K562 (cell line): ENCODE results near the gene DHRS12. TPM values are rescaled to one million over a fixed set of nuclear protein-coding genes. Genes with fewer than 3 reads are reported as not detected.

Experiments
- ATF1 ChIP-seq, 2 experiments: fragments of 450-650 bp in 1 of 2; IDR thresholded peaks; 2 replicates each; pipeline ENCODE4 v1.6.1; 2016; ENCODE audit warnings: missing compliant biosample characterization in 1 of 2, missing genetic modification characterization in 1 of 2
- BDP1 ChIP-seq: IDR thresholded peaks from 3 replicates; pipeline ENCODE4 v1.6.1; 2011; ENCODE audit not compliant: insufficient read length, insufficient read depth
- CBFA2T3 ChIP-seq: fragments of 450-650 bp; IDR thresholded peaks from 2 replicates; pipeline ENCODE4 v1.6.1; 2017
- CCAR2 ChIP-seq: fragments of 200-400 bp; formaldehyde crosslinking; IDR thresholded peaks from 2 replicates; pipeline ENCODE4 v1.6.1; 2017; ENCODE audit warnings: mild to moderate bottlenecking, low read depth, low read length
- FOXA1 ChIP-seq: fragments of 450-650 bp; IDR thresholded peaks from 2 replicates; pipeline ENCODE4 v1.6.1; 2016; ENCODE audit warnings: mild to moderate bottlenecking, borderline replicate concordance
- HMGN3 ChIP-seq: IDR thresholded peaks from 2 replicates; pipeline ENCODE4 v1.6.1; 2011; ENCODE audit warnings: borderline replicate concordance, low read depth, mild to moderate bottlenecking, mixed read lengths, low read length; ENCODE audit not compliant: insufficient read length; ENCODE audit errors: extremely low read depth
- HNRNPL ChIP-seq: fragments of 200-400 bp; formaldehyde crosslinking; IDR thresholded peaks from 2 replicates; pipeline ENCODE4 v1.6.1; 2017; ENCODE audit warnings: low read depth, mild to moderate bottlenecking, low read length
- ILF3 ChIP-seq: fragments of 450-650 bp; IDR thresholded peaks from 2 replicates; pipeline ENCODE4 v1.6.1; 2018; ENCODE audit warnings: antibody characterized with exemption, mild to moderate bottlenecking, moderate library complexity, borderline replicate concordance
- IRF2 ChIP-seq: sonication (generic); formaldehyde crosslinking; IDR thresholded peaks from 2 replicates; pipeline ENCODE4 v1.8.1; 2022; ENCODE audit warnings: mild to moderate bottlenecking, missing genetic modification reagents
- KLF6 ChIP-seq: fragments of 250-450 bp; sonication (Bioruptor Pico); IDR thresholded peaks from 2 replicates; pipeline ENCODE4 v1.4.0; 2020; ENCODE audit warnings: mild to moderate bottlenecking, moderate library complexity, borderline replicate concordance
- L3MBTL2 ChIP-seq: fragments of 450-650 bp; IDR thresholded peaks from 2 replicates; pipeline ENCODE4 v1.6.1; 2016; ENCODE audit warnings: mild to moderate bottlenecking, moderate library complexity
- NCOA2 ChIP-seq, 2 experiments: fragments of 450-650 bp; IDR thresholded peaks; 2 replicates each; pipeline ENCODE4 v1.6.1; 2018; ENCODE audit warnings: mild to moderate bottlenecking in 2 of 2, moderate library complexity in 1 of 2; ENCODE audit not compliant: partially characterized antibody in 2 of 2
- PYGO2 ChIP-seq: fragments of 450-650 bp; IDR thresholded peaks from 2 replicates; pipeline ENCODE4 v1.6.1; 2016; ENCODE audit warnings: mild to moderate bottlenecking, missing genetic modification characterization, moderate library complexity, missing compliant biosample characterization
- SAFB2 ChIP-seq: fragments of 200-400 bp; formaldehyde crosslinking; IDR thresholded peaks from 2 replicates; pipeline ENCODE4 v1.6.1; 2018; ENCODE audit warnings: borderline replicate concordance, low read length, low read depth, moderate library complexity; ENCODE audit not compliant: severe bottlenecking
- SIN3B ChIP-seq: fragments of 450-650 bp; IDR thresholded peaks from 2 replicates; pipeline ENCODE4 v1.6.1; 2017; ENCODE audit warnings: low read depth, mild to moderate bottlenecking, moderate library complexity
- SMAD4 ChIP-seq: fragments of 250-450 bp; sonication (Bioruptor Pico); conservative IDR thresholded peaks from 2 replicates; pipeline ENCODE4 v1.8.0; 2021; ENCODE audit warnings: inconsistent platforms, mild to moderate bottlenecking, moderate library complexity
- SMARCA4 ChIP-seq: fragments of 450-650 bp; IDR thresholded peaks from 2 replicates; pipeline ENCODE4 v1.6.1; 2016
- TEAD4 ChIP-seq, 2 experiments: sonication (generic) in 1 of 2; formaldehyde crosslinking in 1 of 2; IDR thresholded peaks; 2 replicates each; pipeline versions ENCODE4 v1.6.1 to v1.8.0; 2012 to 2022; ENCODE audit warnings: borderline replicate concordance in 1 of 2, inconsistent platforms in 1 of 2, low read length in 1 of 2, mild to moderate bottlenecking in 1 of 2, missing genetic modification reagents in 1 of 2
- ZBTB33 ChIP-seq: sonication (generic); formaldehyde crosslinking; IDR thresholded peaks from 2 replicates; pipeline ENCODE4 v1.8.1; 2023; ENCODE audit warnings: mild to moderate bottlenecking, missing genetic modification reagents
- ZBTB34 ChIP-seq: fragments of 250-450 bp; sonication (Bioruptor Pico); IDR thresholded peaks from 2 replicates; pipeline ENCODE4 v1.8.0; 2021; ENCODE audit warnings: mild to moderate bottlenecking, moderate library complexity
- ZEB2 ChIP-seq: fragments of 450-650 bp; IDR thresholded peaks from 2 replicates; pipeline ENCODE4 v1.6.1; 2016
- ZFP1 ChIP-seq: fragments of 450-650 bp; formaldehyde crosslinking; IDR thresholded peaks from 2 replicates; pipeline ENCODE4 v1.4.0; 2020; ENCODE audit warnings: mild to moderate bottlenecking, mixed read lengths
- ZNF197 ChIP-seq: fragments of 200-800 bp; sonication (Bioruptor generic); IDR thresholded peaks from 2 replicates; pipeline ENCODE4 v1.6.1; 2016; ENCODE audit warnings: low read depth, missing genetic modification characterization, missing compliant biosample characterization
- polyA plus RNA-seq, 8 experiments: library from polyadenylated mRNA; depleted of rRNA in 4 of 8; stranded (reverse) in 5 of 8; unstranded in 3 of 8; fragments of >200 nt; fragmentation: Nextera tagmentation in 2 of 8; fragmentation: Illumina TruSeq in 1 of 8; extraction: Ambion mirVana in 2 of 8; extraction: Trizol in 1 of 8; gene quantifications; 2 replicates each; pipeline versions ENCODE4 v1.2.1 to v1.2.3, GENCODE V29; 2011 to 2014; ENCODE audit warnings: inconsistent platforms in 1 of 8, missing spikeins in 1 of 8
- total RNA-seq, 7 experiments: library from RNA; depleted of rRNA in 6 of 7; stranded (reverse); fragments of >200 nt in 6 of 7; fragmentation: Illumina TruSeq in 2 of 7; extraction: Trizol in 2 of 7; gene quantifications; 2 replicates each; pipeline versions ENCODE4 v1.2.1 to v1.2.3, GENCODE V29; 2011 to 2021; ENCODE audit warnings: low replicate concordance in 1 of 7
- TF ChIP-seq, protein P1 (sequence below): fragments of 250-450 bp; sonication (Bioruptor Pico); IDR thresholded peaks from 2 replicates; pipeline ENCODE4 v1.5.0; 2021

Gene DHRS12
- total and polyA plus RNA-seq, 9 of the 15 experiments (the other 6 are each of a cell fraction or from before 2014, with no cell fraction given) = 0.62 to 2.7 (median 0.98) TPM

GRCh38 chr13:51803422-51804294 lies at the start of gene DHRS12 (continued):
- TF ChIP-seq, protein P1, sequence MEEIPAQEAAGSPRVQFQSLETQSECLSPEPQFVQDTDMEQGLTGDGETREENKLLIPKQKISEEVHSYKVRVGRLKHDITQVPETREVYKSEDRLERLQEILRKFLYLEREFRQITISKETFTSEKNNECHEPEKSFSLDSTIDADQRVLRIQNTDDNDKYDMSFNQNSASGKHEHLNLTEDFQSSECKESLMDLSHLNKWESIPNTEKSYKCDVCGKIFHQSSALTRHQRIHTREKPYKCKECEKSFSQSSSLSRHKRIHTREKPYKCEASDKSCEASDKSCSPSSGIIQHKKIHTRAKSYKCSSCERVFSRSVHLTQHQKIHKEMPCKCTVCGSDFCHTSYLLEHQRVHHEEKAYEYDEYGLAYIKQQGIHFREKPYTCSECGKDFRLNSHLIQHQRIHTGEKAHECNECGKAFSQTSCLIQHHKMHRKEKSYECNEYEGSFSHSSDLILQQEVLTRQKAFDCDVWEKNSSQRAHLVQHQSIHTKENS (CRISPR knock-in tag) = no peak
- TF ChIP-seq NCOA2 (IDR thresholded peaks at IDR 0.05; ENCODE audit: partially characterized antibody in 2 of 2) (no peak), KLF6 (no peak), SIN3B (peak; percentile 35; the same call in 1 of the 2 replicates), SMARCA4 (peak; percentile 69; the same call in 1 of the 2 replicates), ZFP1 (CRISPR knock-in tag) (no peak), SMAD4 (CRISPR knock-in tag) (peak; percentile 89), CBFA2T3 (peak; percentile 90), BDP1 (no peak), HNRNPL (peak; percentile 28; the same call in 1 of the 2 replicates), SAFB2 (no peak), HMGN3 (peak; percentile 97), ZEB2 (peak; percentile 79), CCAR2 (no peak), L3MBTL2 (peak; percentile 93), ZBTB33 (no peak), ZBTB34 (no peak), PYGO2 (tag) (no peak), ILF3 (peak; percentile 46; the same call in 1 of the 2 replicates), ATF1 (CRISPR knock-in tag; IDR thresholded peaks at IDR 0.05) (no peak), ATF1 (tag; IDR thresholded peaks at IDR 0.05) (peak; percentile 91), TEAD4 (IDR thresholded peaks at IDR 0.05; ENCODE audit: low read length) (peak; percentile 80), TEAD4 (CRISPR knock-in tag; IDR thresholded peaks at IDR 0.05; ENCODE audit: borderline replicate concordance) (no peak; the same call in 1 of the 2 replicates), ZNF197 (CRISPR knock-in tag) (no peak), IRF2 (no peak), FOXA1 (no peak)
